ENCODE data around the gene TJP2.
"Not testable (repeated sequence)": the region's sequence is repeated elsewhere in the genome, so short reads cannot be mapped to it uniquely, and the experiment has no call there.

Gene TJP2

DNA sequence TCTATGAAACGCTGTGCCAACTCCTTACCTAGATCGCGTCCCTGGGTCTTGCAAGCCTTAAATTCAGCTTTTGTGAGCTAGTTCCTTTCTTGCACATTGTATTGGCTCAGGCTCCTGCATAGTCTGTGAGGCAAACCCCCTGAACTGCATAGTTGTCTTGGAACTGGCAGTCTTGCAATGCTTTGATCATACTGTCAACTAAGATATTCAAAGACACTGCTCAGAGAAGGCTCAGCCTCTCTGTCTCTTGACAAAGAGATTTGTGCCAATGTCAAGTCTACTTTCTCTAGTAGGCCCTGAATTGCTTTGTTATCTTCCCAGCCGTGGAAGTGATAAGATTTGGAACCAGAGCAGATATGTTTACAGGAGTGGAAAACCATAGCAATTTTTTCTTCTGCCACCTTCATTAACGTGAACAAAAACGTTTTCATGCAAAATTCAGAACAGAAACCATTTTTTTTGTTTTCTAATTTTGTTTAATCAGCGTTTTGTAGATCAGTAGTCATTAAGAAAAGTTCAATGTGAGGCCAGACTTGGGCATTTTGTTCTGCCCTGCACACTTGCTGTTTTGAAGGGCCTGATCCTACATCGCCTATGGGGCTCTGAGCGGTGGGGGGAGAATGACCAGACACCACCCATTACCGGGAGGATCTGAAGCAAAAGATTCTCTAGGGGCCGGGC is 123.4 kb downstream of the TJP2 start:
- DNase-seq = no peak

GRCh38 chr9:69299315-69299714 is 125.2 kb downstream of the TJP2 start:
- DNase-seq = no peak

- DNase-seq = no peak
These were observed 125.7 kb downstream of the TJP2 start for GRCh38 chr9:69299826-69300225.

- DNase-seq = no peak
These were observed 129.3 kb downstream of the TJP2 start for GRCh38 chr9:69303331-69303730.

GRCh38 chr9:69306895-69307445 is 132.9 kb downstream of the TJP2 start:
- not testable (repeated sequence) for DNase-seq

DNA sequence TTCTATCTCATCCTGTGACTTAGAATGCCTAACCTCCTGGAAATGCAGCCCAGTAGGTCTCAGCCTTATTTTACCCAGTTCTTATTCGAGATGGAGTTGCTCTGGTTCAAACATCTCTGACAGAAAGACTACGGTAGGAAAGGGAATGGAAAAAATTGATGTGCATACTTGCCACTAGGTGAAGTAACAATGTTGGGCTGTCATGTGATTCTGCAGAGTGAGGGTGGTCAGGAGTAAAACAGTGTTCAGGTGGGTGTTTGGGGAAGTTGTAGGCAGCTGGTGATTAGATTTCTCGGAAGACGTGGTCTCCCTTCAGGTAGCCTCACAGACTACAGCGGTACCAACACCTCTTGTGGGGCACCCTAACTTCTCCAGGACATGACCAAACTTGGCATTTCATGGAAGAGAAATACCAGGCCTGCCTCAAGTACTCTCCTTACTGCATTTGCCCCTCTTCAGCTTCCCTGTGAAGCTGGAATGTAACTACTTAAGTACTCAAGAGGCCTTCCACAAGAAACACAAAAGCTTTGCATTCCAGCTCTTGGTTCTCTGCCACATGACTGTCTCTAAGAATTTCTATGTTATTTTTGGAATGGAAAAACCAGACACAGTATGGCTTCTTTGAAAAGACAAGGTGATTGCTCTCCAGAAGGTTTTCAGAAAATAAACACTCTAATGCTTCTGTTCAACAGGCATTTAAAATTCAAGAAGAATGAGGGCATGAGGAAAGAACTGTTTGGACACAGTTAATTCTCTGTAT is 133.5 kb downstream of the TJP2 start:
- no peak for DNase-seq

GRCh38 chr9:69308206-69308931 is 134.3 kb downstream of the TJP2 start:
- no peak for DNase-seq

DNA sequence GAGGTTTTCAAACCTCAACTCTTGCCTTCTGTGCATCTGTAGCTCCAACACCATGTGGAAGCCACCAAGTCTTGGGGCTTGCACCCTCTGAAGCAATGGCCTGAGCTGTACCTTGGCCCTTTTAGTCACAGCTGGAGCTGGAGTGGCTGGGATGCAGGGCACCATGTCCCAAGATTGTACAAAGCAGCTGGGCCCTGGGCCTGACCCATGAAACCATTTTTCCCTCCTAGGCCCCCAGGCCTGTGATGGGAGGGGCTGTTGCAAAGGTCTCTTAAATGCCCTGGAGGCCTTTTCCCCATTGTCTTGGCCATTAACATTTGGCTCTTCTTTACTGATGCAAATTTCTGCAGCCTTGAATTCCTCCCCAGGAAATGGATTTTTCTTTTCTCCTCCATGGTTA is 139.1 kb downstream of the TJP2 start:
- DNase-seq = no peak

GRCh38 chr9:69314547-69314946 is 140.5 kb downstream of the TJP2 start:
- no peak for DNase-seq

- no peak for DNase-seq
These were observed 143.0 kb downstream of the TJP2 start for GRCh38 chr9:69317081-69317480.

GRCh38 chr9:69317894-69318293 is 143.8 kb downstream of the TJP2 start:
- DNase-seq = no peak

DNA sequence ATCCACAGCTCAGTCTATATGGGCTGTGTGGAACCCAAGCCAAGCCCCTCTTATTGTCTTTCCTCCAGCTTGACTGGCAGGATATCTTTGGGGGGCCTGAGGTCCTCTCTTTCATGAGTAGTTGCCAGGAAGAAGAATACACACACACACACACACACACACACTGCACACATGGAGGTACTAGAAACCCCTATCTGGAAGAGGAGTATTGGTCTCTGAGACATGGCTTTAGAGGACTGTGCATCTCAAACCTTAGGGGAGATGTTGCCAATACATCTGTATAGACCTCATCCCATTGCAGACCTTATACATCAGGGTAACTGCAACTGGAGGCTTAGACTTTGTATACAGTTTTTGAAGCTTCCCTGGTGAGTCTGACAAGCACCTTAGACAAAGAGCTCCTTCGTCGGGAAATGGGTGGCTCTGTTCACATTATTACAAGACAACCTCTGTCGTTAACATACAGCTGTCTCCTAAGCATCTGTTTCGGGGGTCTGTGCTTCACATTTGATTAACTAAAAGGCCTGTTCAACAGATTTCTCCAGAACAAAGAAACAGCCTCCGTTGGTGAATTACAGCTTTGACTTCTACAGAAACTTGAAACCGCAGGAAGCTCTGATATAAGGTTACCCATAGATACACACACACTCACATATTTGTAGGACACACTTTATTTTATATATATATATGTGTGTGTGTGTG is 145.4 kb downstream of the TJP2 start:
- no peak for DNase-seq

DNA sequence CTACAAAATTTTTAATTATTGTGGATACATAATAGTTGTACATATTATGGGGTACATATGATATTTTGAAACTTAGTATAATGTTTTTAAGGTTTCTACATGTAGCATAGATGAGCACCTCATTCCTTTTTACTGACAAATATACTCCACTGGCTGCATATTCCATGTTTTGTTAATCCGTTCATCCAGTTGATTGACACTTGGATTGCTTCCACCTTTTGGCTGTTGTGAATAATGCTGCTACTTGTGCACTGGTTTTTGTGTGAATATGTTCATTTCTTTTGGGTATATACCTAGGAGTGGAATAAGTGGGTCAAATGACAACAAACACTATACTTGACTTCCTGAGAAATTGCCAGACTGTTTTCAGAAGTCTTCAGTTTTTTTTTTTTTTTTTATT is 148.2 kb downstream of the TJP2 start:
- no peak for DNase-seq

GRCh38 chr9:69323861-69324260 is 149.8 kb downstream of the TJP2 start:
- DNase-seq = no peak

All from CD4-positive, alpha-beta T cell treated with Interleukin-15 for 1 hour (primary cell).